ENCODE results near the gene EFHC1. TPM values are rescaled to one million over a fixed set of nuclear protein-coding genes. Genes with fewer than 3 reads are reported as not detected.
A peak's percentile ranks its signal among the peaks of the same experiment; 100 is the strongest.

Gene EFHC1
- total RNA-seq, 1 experiment from 2014 or later, result 24.6 TPM

DNA sequence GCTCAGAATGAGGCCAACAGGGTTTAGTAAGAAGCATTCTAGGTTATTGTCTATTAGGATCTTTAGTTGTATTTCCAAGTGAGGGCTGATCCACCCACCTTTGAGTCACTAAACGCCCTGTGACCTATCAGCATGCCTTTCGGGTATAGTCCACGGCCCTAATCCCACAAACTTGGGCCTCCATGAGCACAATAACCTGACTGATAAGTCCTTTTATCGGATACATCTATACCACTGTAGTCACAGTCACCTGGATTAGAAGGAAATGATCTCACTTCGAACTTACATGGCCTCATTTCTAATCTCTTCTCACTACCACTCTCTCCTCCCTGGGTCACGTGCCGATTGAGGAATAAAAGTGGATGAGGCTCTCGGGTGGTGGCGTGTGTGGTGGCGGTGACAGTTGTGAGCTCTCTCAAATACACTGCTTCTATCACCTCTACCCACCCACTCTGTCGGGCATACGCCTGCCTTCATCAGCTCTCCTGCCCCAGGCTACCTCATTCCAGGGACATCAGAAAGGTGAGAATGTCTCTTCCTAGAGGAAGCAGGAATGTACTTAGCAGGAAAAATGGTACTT lies 91.5 kb downstream of the EFHC1 start:
- Histone ChIP-seq H3K4me3 (ENCODE audit: low read depth in 2 of 2, low read length in 2 of 2) (no peak overlapping the region), H3K27me3 (ENCODE audit: control insufficient read depth, insufficient read depth, low read length) (no peaks in the 10 kb centered on the region), H3K36me3 (ENCODE audit: control insufficient read depth, insufficient read depth, low read length) (peaks cover 14% of the 10 kb centered on the region), H3K4me1 (ENCODE audit: control insufficient read depth, insufficient read depth, low read length) (peaks cover 22% of the 10 kb centered on the region), H3K9me3 (ENCODE audit: control insufficient read depth, insufficient read depth, low read depth, low read length) (no peaks in the 10 kb centered on the region), H3K27ac (ENCODE audit: low read length) (peak overlapping the region; percentile 5; the same call in 1 of the 2 replicates)
- ChIA-PET POLR2A (no interaction called here), CTCF (no interaction called here)
- ATAC-seq, result no peak
- DNase-seq (ENCODE audit: low read depth, low spot score), result no peak
- TF ChIP-seq, protein P1, sequence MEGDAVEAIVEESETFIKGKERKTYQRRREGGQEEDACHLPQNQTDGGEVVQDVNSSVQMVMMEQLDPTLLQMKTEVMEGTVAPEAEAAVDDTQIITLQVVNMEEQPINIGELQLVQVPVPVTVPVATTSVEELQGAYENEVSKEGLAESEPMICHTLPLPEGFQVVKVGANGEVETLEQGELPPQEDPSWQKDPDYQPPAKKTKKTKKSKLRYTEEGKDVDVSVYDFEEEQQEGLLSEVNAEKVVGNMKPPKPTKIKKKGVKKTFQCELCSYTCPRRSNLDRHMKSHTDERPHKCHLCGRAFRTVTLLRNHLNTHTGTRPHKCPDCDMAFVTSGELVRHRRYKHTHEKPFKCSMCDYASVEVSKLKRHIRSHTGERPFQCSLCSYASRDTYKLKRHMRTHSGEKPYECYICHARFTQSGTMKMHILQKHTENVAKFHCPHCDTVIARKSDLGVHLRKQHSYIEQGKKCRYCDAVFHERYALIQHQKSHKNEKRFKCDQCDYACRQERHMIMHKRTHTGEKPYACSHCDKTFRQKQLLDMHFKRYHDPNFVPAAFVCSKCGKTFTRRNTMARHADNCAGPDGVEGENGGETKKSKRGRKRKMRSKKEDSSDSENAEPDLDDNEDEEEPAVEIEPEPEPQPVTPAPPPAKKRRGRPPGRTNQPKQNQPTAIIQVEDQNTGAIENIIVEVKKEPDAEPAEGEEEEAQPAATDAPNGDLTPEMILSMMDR (IDR thresholded peaks at IDR 0.05), result no peak
- TF ChIP-seq POLR2AphosphoS5 (IDR thresholded peaks at IDR 0.05; ENCODE audit: low read depth, low read length) (no peak), SIN3A (IDR thresholded peaks at IDR 0.05; ENCODE audit: borderline replicate concordance, insufficient read depth, low read depth, low read length) (no peak), TCF7L2 (IDR thresholded peaks at IDR 0.05; ENCODE audit: low read depth, low read length) (no peak)
- TF ChIP-seq, protein P2, sequence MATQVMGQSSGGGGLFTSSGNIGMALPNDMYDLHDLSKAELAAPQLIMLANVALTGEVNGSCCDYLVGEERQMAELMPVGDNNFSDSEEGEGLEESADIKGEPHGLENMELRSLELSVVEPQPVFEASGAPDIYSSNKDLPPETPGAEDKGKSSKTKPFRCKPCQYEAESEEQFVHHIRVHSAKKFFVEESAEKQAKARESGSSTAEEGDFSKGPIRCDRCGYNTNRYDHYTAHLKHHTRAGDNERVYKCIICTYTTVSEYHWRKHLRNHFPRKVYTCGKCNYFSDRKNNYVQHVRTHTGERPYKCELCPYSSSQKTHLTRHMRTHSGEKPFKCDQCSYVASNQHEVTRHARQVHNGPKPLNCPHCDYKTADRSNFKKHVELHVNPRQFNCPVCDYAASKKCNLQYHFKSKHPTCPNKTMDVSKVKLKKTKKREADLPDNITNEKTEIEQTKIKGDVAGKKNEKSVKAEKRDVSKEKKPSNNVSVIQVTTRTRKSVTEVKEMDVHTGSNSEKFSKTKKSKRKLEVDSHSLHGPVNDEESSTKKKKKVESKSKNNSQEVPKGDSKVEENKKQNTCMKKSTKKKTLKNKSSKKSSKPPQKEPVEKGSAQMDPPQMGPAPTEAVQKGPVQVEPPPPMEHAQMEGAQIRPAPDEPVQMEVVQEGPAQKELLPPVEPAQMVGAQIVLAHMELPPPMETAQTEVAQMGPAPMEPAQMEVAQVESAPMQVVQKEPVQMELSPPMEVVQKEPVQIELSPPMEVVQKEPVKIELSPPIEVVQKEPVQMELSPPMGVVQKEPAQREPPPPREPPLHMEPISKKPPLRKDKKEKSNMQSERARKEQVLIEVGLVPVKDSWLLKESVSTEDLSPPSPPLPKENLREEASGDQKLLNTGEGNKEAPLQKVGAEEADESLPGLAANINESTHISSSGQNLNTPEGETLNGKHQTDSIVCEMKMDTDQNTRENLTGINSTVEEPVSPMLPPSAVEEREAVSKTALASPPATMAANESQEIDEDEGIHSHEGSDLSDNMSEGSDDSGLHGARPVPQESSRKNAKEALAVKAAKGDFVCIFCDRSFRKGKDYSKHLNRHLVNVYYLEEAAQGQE (IDR thresholded peaks at IDR 0.05; ENCODE audit: insufficient read depth in 1 of 2, low read depth in 2 of 2, low read length in 1 of 2), result no peak
- in situ Hi-C loops (cut with HindIII; ENCODE audit: low pct_unique_long_range_greater_than_20kb, low sequenced_read_pairs) (no loop called here), intact Hi-C loops (cut with micrococcal nuclease; ENCODE audit: unreplicated experiment) (no loop called here)
- BruUV-seq (replicated peaks), result no TSS peak

DNA sequence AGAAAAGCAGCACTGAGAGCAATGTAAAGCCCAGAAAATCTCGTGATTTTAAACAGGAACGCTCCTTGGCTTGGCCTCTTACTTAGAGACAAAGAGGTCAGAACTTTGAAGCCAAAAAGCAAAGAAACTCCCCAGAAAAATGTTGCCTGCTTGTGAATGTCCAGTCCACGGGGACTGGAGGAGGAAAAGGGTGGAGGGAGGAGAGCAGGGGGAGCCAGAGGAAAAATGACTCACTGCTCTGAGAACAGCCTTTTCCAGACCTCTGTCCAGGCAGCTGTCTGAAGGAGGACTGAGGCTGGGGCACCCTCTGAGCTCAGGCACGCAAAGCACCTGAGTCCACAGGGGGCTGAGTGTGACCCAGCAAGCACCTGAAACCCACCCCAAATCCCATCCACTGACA lies 92.1 kb downstream of the EFHC1 start:
- no TSS peak for BruUV-seq (replicated peaks)
- no peak for DNase-seq (ENCODE audit: low read depth, low spot score)
- H3K4me3 ChIP-seq (ENCODE audit: low read depth in 2 of 2, low read length in 2 of 2), result no peak overlapping the region
- CTCF ChIA-PET, result no interaction called here
- H3K27me3 ChIP-seq (ENCODE audit: control insufficient read depth, insufficient read depth, low read length), result no peaks in the 10 kb centered on the region
- in situ Hi-C loops (cut with HindIII; ENCODE audit: low pct_unique_long_range_greater_than_20kb, low sequenced_read_pairs), result no loop called here
- intact Hi-C loops (cut with micrococcal nuclease; ENCODE audit: unreplicated experiment), result no loop called here
- H3K27ac ChIP-seq (ENCODE audit: low read length), result peak overlapping the region; percentile 5; the same call in 1 of the 2 replicates
- TF ChIP-seq, protein P2 (IDR thresholded peaks at IDR 0.05; ENCODE audit: insufficient read depth in 1 of 2, low read depth in 2 of 2, low read length in 1 of 2), result no peak
- no peak for TF ChIP-seq POLR2AphosphoS5 (IDR thresholded peaks at IDR 0.05; ENCODE audit: low read depth, low read length)
- TF ChIP-seq TCF7L2 (IDR thresholded peaks at IDR 0.05; ENCODE audit: low read depth, low read length), result no peak
- TF ChIP-seq SIN3A (IDR thresholded peaks at IDR 0.05; ENCODE audit: borderline replicate concordance, insufficient read depth, low read depth, low read length), result no peak
- TF ChIP-seq, protein P1 (IDR thresholded peaks at IDR 0.05), result no peak
- peaks cover 14% of the 10 kb centered on the region for H3K36me3 ChIP-seq (ENCODE audit: control insufficient read depth, insufficient read depth, low read length)
- POLR2A ChIA-PET, result no interaction called here
- H3K9me3 ChIP-seq (ENCODE audit: control insufficient read depth, insufficient read depth, low read depth, low read length), result no peaks in the 10 kb centered on the region
- ATAC-seq, result peak; percentile 54; the same call in 1 of the 2 replicates
- peaks cover 28% of the 10 kb centered on the region for H3K4me1 ChIP-seq (ENCODE audit: control insufficient read depth, insufficient read depth, low read length)

Data from Panc1 (cell line).